ENCODE measurements around the gene EXD3.
A peak's percentile ranks its signal among the peaks of the same experiment; 100 is the strongest.
"Not testable (repeated sequence)": the region's sequence is repeated elsewhere in the genome, so short reads cannot be mapped to it uniquely, and the experiment has no call there.

Gene EXD3

DNA sequence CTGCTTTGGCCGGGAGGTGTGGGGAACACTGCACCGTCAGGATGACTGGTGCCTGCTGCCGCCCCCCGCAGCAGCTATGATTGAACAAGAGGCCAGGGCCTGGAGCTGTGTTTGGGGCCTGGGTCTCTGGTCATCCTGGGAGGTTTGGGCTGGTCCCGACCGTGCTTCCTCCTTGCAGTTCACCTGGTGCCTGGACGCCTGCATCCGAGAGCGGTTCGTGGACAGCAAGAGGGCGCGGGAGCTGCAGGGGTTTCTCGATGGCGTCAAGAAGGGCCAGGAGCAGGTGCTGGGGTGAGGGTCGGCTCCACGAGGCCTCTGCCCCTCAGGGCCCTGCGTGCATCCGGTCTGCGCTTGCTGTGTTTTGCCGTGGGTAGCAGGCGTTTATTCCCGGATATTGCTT is 158.9 kb downstream of the EXD3 start:
- Histone ChIP-seq H3K4me3 (replicated peaks; ENCODE audit: insufficient read depth, low read length) (no peak overlapping the region), H3K27me3 (ENCODE audit: insufficient read depth, poor library complexity, severe bottlenecking) (no peaks in the 10 kb centered on the region), H3K27ac (replicated peaks) (no peak overlapping the region)
- TF ChIP-seq, protein P1, sequence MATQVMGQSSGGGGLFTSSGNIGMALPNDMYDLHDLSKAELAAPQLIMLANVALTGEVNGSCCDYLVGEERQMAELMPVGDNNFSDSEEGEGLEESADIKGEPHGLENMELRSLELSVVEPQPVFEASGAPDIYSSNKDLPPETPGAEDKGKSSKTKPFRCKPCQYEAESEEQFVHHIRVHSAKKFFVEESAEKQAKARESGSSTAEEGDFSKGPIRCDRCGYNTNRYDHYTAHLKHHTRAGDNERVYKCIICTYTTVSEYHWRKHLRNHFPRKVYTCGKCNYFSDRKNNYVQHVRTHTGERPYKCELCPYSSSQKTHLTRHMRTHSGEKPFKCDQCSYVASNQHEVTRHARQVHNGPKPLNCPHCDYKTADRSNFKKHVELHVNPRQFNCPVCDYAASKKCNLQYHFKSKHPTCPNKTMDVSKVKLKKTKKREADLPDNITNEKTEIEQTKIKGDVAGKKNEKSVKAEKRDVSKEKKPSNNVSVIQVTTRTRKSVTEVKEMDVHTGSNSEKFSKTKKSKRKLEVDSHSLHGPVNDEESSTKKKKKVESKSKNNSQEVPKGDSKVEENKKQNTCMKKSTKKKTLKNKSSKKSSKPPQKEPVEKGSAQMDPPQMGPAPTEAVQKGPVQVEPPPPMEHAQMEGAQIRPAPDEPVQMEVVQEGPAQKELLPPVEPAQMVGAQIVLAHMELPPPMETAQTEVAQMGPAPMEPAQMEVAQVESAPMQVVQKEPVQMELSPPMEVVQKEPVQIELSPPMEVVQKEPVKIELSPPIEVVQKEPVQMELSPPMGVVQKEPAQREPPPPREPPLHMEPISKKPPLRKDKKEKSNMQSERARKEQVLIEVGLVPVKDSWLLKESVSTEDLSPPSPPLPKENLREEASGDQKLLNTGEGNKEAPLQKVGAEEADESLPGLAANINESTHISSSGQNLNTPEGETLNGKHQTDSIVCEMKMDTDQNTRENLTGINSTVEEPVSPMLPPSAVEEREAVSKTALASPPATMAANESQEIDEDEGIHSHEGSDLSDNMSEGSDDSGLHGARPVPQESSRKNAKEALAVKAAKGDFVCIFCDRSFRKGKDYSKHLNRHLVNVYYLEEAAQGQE (IDR thresholded peaks at IDR 0.05; ENCODE audit: insufficient replicate concordance, low read depth) = no peak
- TF ChIP-seq POLR2AphosphoS5 (IDR thresholded peaks at IDR 0.05; ENCODE audit: low read depth) (peak; percentile 18; the same call in 1 of the 2 replicates), GABPA (IDR thresholded peaks at IDR 0.05; ENCODE audit: low read depth) (no peak), SPI1 (IDR thresholded peaks at IDR 0.05; ENCODE audit: borderline replicate concordance, low read depth) (no peak)
- TF ChIP-seq, protein P2, sequence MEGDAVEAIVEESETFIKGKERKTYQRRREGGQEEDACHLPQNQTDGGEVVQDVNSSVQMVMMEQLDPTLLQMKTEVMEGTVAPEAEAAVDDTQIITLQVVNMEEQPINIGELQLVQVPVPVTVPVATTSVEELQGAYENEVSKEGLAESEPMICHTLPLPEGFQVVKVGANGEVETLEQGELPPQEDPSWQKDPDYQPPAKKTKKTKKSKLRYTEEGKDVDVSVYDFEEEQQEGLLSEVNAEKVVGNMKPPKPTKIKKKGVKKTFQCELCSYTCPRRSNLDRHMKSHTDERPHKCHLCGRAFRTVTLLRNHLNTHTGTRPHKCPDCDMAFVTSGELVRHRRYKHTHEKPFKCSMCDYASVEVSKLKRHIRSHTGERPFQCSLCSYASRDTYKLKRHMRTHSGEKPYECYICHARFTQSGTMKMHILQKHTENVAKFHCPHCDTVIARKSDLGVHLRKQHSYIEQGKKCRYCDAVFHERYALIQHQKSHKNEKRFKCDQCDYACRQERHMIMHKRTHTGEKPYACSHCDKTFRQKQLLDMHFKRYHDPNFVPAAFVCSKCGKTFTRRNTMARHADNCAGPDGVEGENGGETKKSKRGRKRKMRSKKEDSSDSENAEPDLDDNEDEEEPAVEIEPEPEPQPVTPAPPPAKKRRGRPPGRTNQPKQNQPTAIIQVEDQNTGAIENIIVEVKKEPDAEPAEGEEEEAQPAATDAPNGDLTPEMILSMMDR (IDR thresholded peaks at IDR 0.05; ENCODE audit: insufficient read depth, low read length) = no peak
- no peak for DNase-seq (ENCODE audit: low read depth in 1 of 2, low spot score in 1 of 2)

- DNase-seq (ENCODE audit: low read depth in 1 of 2, low spot score in 1 of 2) = no peak
- H3K4me3 ChIP-seq (replicated peaks; ENCODE audit: insufficient read depth, low read length) = no peak overlapping the region
- no peak overlapping the region for H3K27ac ChIP-seq (replicated peaks)
Measured at GRCh38 chr9:137263506-137263905, 159.5 kb downstream of the EXD3 start.

DNA sequence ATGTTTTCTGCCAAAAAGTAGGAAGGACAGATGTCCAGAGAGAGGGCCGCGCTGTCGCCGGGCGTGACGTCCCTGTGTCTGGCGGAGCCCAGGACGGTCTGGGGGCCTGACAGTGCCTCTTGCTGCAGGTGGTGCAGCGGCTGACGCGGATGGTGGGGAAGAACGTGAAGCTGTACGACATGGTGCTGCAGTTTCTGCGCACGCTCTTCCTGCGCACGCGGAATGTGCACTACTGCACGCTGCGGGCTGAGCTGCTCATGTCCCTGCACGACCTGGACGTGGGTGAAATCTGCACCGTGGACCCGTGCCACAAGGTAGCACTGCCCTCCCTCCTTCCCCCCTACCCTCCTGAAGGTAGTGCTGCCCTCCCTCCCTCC is 160.1 kb downstream of the EXD3 start:
- TF ChIP-seq, protein P1 (IDR thresholded peaks at IDR 0.05; ENCODE audit: insufficient replicate concordance, low read depth) = no peak
- TF ChIP-seq, protein P2 (IDR thresholded peaks at IDR 0.05; ENCODE audit: insufficient read depth, low read length) = no peak
- no peak for TF ChIP-seq SPI1 (IDR thresholded peaks at IDR 0.05; ENCODE audit: borderline replicate concordance, low read depth)
- TF ChIP-seq POLR2AphosphoS5 (IDR thresholded peaks at IDR 0.05; ENCODE audit: low read depth) = no peak
- no peak for TF ChIP-seq GABPA (IDR thresholded peaks at IDR 0.05; ENCODE audit: low read depth)
- Histone ChIP-seq H3K27ac (replicated peaks) (no peak overlapping the region), H3K27me3 (ENCODE audit: insufficient read depth, poor library complexity, severe bottlenecking) (no peaks in the 10 kb centered on the region), H3K4me3 (replicated peaks; ENCODE audit: insufficient read depth, low read length) (no peak overlapping the region)
- no peak for DNase-seq (ENCODE audit: low read depth in 1 of 2, low spot score in 1 of 2)

More at GRCh38 chr9:137263506-137263905, 159.5 kb downstream of the EXD3 start:
- no peak for TF ChIP-seq SPI1 (IDR thresholded peaks at IDR 0.05; ENCODE audit: borderline replicate concordance, low read depth)
- TF ChIP-seq GABPA (IDR thresholded peaks at IDR 0.05; ENCODE audit: low read depth) = no peak
- TF ChIP-seq, protein P2 (IDR thresholded peaks at IDR 0.05; ENCODE audit: insufficient read depth, low read length) = no peak
- TF ChIP-seq, protein P1 (IDR thresholded peaks at IDR 0.05; ENCODE audit: insufficient replicate concordance, low read depth) = no peak
- TF ChIP-seq POLR2AphosphoS5 (IDR thresholded peaks at IDR 0.05; ENCODE audit: low read depth) = no peak
- no peaks in the 10 kb centered on the region for H3K27me3 ChIP-seq (ENCODE audit: insufficient read depth, poor library complexity, severe bottlenecking)

DNA sequence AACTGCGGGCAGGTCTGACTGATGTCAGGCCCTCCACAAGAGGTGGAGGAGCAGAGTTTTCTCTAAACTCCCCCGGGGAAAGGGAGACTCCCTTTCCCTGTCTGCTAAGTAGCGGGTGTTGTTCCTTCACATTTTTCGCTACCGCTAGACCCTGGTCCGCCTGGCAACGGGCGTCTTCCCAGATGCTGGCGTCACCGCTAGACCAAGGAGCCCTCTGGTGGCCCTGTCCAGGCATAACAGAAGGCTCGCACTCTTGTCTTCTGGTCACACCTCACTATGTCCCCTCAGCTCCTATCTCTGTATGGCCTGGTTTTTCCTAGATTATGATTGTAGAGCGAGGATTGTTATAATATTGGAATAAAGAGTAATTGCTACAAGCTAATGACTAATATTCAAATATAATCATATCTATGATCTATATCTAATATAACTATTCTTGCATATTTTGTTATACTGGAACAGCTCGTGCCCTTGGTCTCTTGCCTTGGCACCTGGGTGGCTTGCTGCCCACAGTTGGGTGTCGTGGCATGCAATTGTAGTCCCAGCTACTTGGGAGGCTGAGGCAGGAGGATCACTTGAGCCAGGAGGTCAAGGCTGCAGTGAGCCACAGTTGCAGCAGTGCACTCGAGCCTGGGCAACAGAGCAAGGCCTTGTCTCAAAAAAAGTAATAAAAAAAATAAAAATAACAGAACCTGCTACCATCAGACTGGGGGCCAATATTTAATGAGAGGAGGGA is 160.6 kb downstream of the EXD3 start:
- not testable (repeated sequence) for H3K4me3 ChIP-seq (replicated peaks; ENCODE audit: insufficient read depth, low read length); H3K27me3 ChIP-seq (ENCODE audit: insufficient read depth, poor library complexity, severe bottlenecking); DNase-seq (ENCODE audit: low read depth in 1 of 2, low spot score in 1 of 2); H3K27ac ChIP-seq (replicated peaks)

Data from HL-60 (cell line).